Measurements from ENCODE around the gene PLA2G1B. TPM values are rescaled to one million over a fixed set of nuclear protein-coding genes. Genes with fewer than 3 reads are reported as not detected.

Gene PLA2G1B
- total RNA-seq, 4 donors from 2014 or later, result not detected

DNA sequence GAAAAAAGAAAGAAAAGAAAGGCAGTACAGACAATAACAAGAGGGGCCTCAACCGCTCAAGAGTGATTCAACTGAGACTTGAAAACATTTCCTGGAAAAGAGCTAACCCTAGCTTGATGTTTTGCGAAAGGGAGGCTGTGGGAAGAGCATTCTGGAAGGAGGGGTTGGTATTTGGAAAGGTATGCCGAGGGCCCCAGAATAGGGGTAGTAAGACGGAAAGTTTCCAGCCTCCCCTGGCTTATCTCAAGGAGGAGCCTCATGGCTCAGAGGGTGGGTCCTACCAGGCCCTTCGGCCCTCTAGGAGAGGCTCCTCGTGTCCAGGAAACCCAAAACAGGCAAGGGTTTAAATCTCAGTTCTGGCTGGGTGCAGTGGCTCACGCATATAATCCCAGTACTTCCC is 44.3 kb downstream of the PLA2G1B start:
- Histone ChIP-seq H3K4me3 (no peak overlapping the region), H3K27me3 (no peaks in the 10 kb centered on the region), H3K36me3 (no peaks in the 10 kb centered on the region), H3K27ac (no peak overlapping the region), H3K9me3 (no peaks in the 10 kb centered on the region), H3K4me1 (no peaks in the 10 kb centered on the region)
- 54 to 70% methylated on average over 3 to 6 of the region's 7 CpGs for WGBS, 2 donors (ENCODE audit: low coverage in 1 of 2)
- ATAC-seq, result no peak
- TF ChIP-seq POLR2A (IDR thresholded peaks at IDR 0.05) (no peak), POLR2AphosphoS5 (IDR thresholded peaks at IDR 0.05) (no peak), CTCF (IDR thresholded peaks at IDR 0.05) (no peak), EP300 (IDR thresholded peaks at IDR 0.05) (no peak)

DNA sequence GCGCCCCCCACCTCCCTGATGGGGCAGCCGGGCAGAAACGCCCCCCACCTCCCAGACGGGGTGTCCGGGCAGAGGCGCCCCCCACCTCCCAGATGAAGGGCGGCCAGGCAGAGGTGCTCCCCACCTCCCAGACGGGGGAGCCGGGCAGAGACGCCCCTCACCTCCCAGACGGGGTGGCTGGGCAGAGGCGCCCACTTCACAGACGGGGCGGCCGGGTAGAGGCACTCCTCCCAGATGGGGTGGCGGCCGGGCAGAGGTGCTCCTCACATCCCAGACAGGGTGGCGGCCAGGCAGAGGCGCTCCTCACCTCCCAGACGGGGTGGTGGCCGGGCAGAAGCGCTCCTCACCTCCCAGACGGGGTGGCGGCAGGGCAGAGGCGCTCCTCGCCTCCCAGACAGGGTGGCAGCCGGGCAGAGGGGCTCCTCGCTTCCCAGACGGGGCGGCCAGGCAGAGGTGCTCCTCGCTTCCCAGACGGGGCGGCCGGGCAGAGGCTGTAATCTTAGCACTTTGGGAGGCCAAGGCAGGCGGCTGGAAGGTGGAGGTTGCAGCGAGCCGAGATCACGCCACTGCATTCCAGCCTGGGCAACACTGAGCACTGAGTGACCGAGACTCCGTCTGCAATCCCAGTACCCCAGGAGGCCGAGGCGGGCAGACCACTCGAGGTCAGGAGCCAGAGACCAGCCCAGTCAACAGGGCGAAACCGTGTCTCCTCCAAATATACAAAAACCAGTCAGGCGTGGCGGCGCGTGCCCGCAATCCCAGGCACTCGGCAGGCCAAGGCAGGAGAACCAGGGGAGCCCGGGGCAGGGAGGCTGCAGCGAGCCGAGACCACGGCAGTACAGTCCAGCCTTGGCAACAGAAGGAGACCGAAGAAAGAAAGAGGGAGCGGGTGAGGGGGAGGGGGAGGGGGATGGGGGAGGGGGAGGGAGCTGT is 49.2 kb downstream of the PLA2G1B start:
- TF ChIP-seq EP300 (IDR thresholded peaks at IDR 0.05), result no peak
- no peak overlapping the region for H3K27ac ChIP-seq
- WGBS, 2 donors (ENCODE audit: low coverage in 1 of 2), result 88% methylated on average over 11 of the region's 57 CpGs; no CpG with 5 or more reads in 1 of the 2 donors
- H3K4me3 ChIP-seq, result no peak overlapping the region
- H3K9me3 ChIP-seq, result no peaks in the 10 kb centered on the region
- no peaks in the 10 kb centered on the region for H3K4me1 ChIP-seq
- H3K27me3 ChIP-seq, result no peaks in the 10 kb centered on the region
- ATAC-seq, result no peak
- H3K36me3 ChIP-seq, result no peaks in the 10 kb centered on the region

DNA sequence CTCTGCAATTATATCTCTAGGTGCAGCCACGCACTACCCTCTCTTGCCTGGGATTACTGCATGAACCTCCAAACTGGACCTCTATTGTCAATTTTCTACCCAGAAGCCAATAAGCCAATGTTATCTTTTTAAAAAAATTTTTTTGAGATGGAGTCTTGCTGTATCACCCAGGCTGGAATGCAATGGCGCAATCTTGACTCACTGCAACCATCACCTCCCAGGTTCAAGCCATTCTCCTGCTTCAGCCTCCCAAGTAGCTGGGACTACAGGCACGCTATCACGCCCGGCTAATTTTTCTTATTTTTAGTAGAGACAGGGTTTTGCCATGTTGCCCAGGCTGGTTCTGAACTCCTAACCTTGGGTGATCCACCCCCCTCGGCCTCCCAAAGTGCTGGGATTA is 50.8 kb downstream of the PLA2G1B start:
- Histone ChIP-seq H3K4me3 (no peak overlapping the region), H3K4me1 (no peaks in the 10 kb centered on the region), H3K27ac (no peak overlapping the region), H3K27me3 (no peaks in the 10 kb centered on the region), H3K9me3 (no peaks in the 10 kb centered on the region), H3K36me3 (no peaks in the 10 kb centered on the region)
- ATAC-seq, result no peak
- no peak for TF ChIP-seq EP300 (IDR thresholded peaks at IDR 0.05)
- TF ChIP-seq POLR2A (IDR thresholded peaks at IDR 0.05), result no peak
- TF ChIP-seq CTCF (IDR thresholded peaks at IDR 0.05), result no peak
- TF ChIP-seq POLR2AphosphoS5 (IDR thresholded peaks at IDR 0.05), result no peak
- 80 to 86% methylated on average over 5 of the region's 6 CpGs for WGBS, 2 donors (ENCODE audit: low coverage in 1 of 2)

Small RNA genes within 50 kb of the gene (small RNA-seq; reads per million reads assigned to genes)
- 400 to 941 (median 574) reads per million in 4 donors for gene RNU4-1
- 809 to 1,742 (median 1,391) reads per million in 4 donors for gene RNU4-2
- gene RNU6-1088P, result 0 reads per million in 4 donors

Other genes starting within 250 kb of the PLA2G1B start
- gene RAB35, start 211.0 kb downstream of the PLA2G1B start, total RNA-seq, result 10 to 100 TPM; 37.5 to 42.3 (median 41.7) TPM
- 10 to 100 TPM; 39.3 to 82.2 (median 56.0) TPM for gene GCN1, start 133.1 kb downstream of the PLA2G1B start, total RNA-seq
- gene RPLP0, start 126.7 kb downstream of the PLA2G1B start, total RNA-seq, result 1,000 to 10,000 TPM; 1,730 to 2,825 (median 2,260) TPM
- 10 to 100 TPM; 43.2 to 80.4 (median 59.4) TPM for gene PXN, start 62.0 kb downstream of the PLA2G1B start, total RNA-seq
- gene RNU4-2, start 35.9 kb downstream of the PLA2G1B start, total RNA-seq, result under 1 TPM in 3 of 4 donors, not detected in 1; under 0.01 TPM
- gene RNU4-1, start 34.5 kb downstream of the PLA2G1B start, total RNA-seq, result under 1 TPM in 1 of 4 donors, not detected in 3; under 0.01 TPM
- 1 to 10 TPM in 3 of 4 donors, under 1 TPM in 1; 0.67 to 3.9 (median 3.7) TPM for gene SIRT4, start 25.5 kb downstream of the PLA2G1B start, total RNA-seq
- gene MSI1, start 41.4 kb upstream of the PLA2G1B start, total RNA-seq, result 1 to 10 TPM in 1 of 4 donors, under 1 TPM in 3; 0.16 to 9.2 (median 0.70) TPM
- gene COX6A1, start 110.3 kb upstream of the PLA2G1B start, total RNA-seq, result 100 to 1,000 TPM; 424 to 588 (median 522) TPM
- 10 to 100 TPM in 3 of 4 donors, 1 to 10 TPM in 1; 9.7 to 19.5 (median 16.8) TPM for gene TRIAP1, start 118.6 kb upstream of the PLA2G1B start, total RNA-seq
- 10 to 100 TPM; 20.0 to 26.0 (median 23.2) TPM for gene GATC, start 118.7 kb upstream of the PLA2G1B start, total RNA-seq
- gene SRSF9, start 142.0 kb upstream of the PLA2G1B start, total RNA-seq, result 10 to 100 TPM; 46.2 to 63.2 (median 49.3) TPM
- gene DYNLL1, start 168.3 kb upstream of the PLA2G1B start, total RNA-seq, result 100 to 1,000 TPM; 179 to 271 (median 229) TPM
- 10 to 100 TPM; 19.3 to 27.6 (median 22.6) TPM for gene COQ5, start 201.4 kb upstream of the PLA2G1B start, total RNA-seq
- gene RNF10, start 206.6 kb upstream of the PLA2G1B start, total RNA-seq, result 100 to 1,000 TPM; 134 to 273 (median 161) TPM

All from gastroesophageal sphincter (tissue), 4 donors.